IPS-18c (cell line): ENCODE data around the gene PCNX2.
"Not testable (repeated sequence)": the region's sequence is repeated elsewhere in the genome, so short reads cannot be mapped to it uniquely, and the experiment has no call there.

ENCODE experiments used
- H3K4me3 ChIP-seq: 2 replicates; pipeline ENCODE4 v1.7.0; 2013; ENCODE audit warnings: low read depth, mild to moderate bottlenecking, low read length, moderate library complexity; ENCODE audit not compliant: insufficient read depth
- H3K9me3 ChIP-seq: one replicate; pipeline ENCODE4 v1.6.1; 2013; ENCODE audit warnings: mild to moderate bottlenecking, low read length, moderate library complexity; ENCODE audit not compliant: control insufficient read depth, insufficient read depth

Gene PCNX2

GRCh38 chr1:233082778-233083550, 212.6 kb downstream of the PCNX2 start:
- H3K4me3 ChIP-seq = no peak overlapping the region
- H3K9me3 ChIP-seq = no peaks in the 10 kb centered on the region

- no peak overlapping the region for H3K4me3 ChIP-seq
- no peaks in the 10 kb centered on the region for H3K9me3 ChIP-seq
Observed at GRCh38 chr1:233081735-233082134, 213.8 kb downstream of the PCNX2 start.

GRCh38 chr1:233080827-233081226, 214.7 kb downstream of the PCNX2 start:
- not testable (repeated sequence) for H3K9me3 ChIP-seq, H3K4me3 ChIP-seq

- H3K9me3 ChIP-seq = no peaks in the 10 kb centered on the region
- H3K4me3 ChIP-seq = no peak overlapping the region
Observed at GRCh38 chr1:233080286-233080685, 215.2 kb downstream of the PCNX2 start.

GRCh38 chr1:233079574-233079973, 216.0 kb downstream of the PCNX2 start:
- H3K9me3 ChIP-seq = no peaks in the 10 kb centered on the region
- no peak overlapping the region for H3K4me3 ChIP-seq

GRCh38 chr1:233078396-233078795, 217.1 kb downstream of the PCNX2 start:
- Histone ChIP-seq H3K4me3 (no peak overlapping the region), H3K9me3 (no peaks in the 10 kb centered on the region)

GRCh38 chr1:233075915-233076295, 219.6 kb downstream of the PCNX2 start:
- Histone ChIP-seq H3K9me3 (no peaks in the 10 kb centered on the region), H3K4me3 (no peak overlapping the region)

- no peaks in the 10 kb centered on the region for H3K9me3 ChIP-seq
Observed at GRCh38 chr1:233066087-233066486, 229.4 kb downstream of the PCNX2 start.

GRCh38 chr1:233065685-233066084, 229.8 kb downstream of the PCNX2 start:
- Histone ChIP-seq H3K9me3 (no peaks in the 10 kb centered on the region), H3K4me3 (no peak overlapping the region)

More at GRCh38 chr1:233066087-233066486, 229.4 kb downstream of the PCNX2 start:
- H3K4me3 ChIP-seq = no peak overlapping the region

GRCh38 chr1:233064988-233065387, 230.5 kb downstream of the PCNX2 start:
- Histone ChIP-seq H3K4me3 (no peak overlapping the region), H3K9me3 (no peaks in the 10 kb centered on the region)

GRCh38 chr1:233063462-233063861, 232.1 kb downstream of the PCNX2 start:
- Histone ChIP-seq H3K4me3 (no peak overlapping the region), H3K9me3 (no peaks in the 10 kb centered on the region)

- H3K4me3 ChIP-seq = no peak overlapping the region
- H3K9me3 ChIP-seq = no peaks in the 10 kb centered on the region
Observed at GRCh38 chr1:233061265-233061664, 234.3 kb downstream of the PCNX2 start.

- no peaks in the 10 kb centered on the region for H3K9me3 ChIP-seq
- H3K4me3 ChIP-seq = no peak overlapping the region
Observed at GRCh38 chr1:233060461-233060994, 235.0 kb downstream of the PCNX2 start.

- Histone ChIP-seq H3K9me3 (no peaks in the 10 kb centered on the region), H3K4me3 (no peak overlapping the region)
Observed at GRCh38 chr1:233057836-233058235, 237.7 kb downstream of the PCNX2 start.

- H3K4me3 ChIP-seq = no peak overlapping the region
- no peaks in the 10 kb centered on the region for H3K9me3 ChIP-seq
Observed at GRCh38 chr1:233055879-233056641, 239.5 kb downstream of the PCNX2 start.

- no peaks in the 10 kb centered on the region for H3K9me3 ChIP-seq
Observed at GRCh38 chr1:233045588-233045987, 249.9 kb downstream of the PCNX2 start.

GRCh38 chr1:233042834-233043233, 252.7 kb downstream of the PCNX2 start:
- no peak overlapping the region for H3K4me3 ChIP-seq
- no peaks in the 10 kb centered on the region for H3K9me3 ChIP-seq

More at GRCh38 chr1:233045588-233045987, 249.9 kb downstream of the PCNX2 start:
- no peak overlapping the region for H3K4me3 ChIP-seq

- H3K4me3 ChIP-seq = no peak overlapping the region
- no peaks in the 10 kb centered on the region for H3K9me3 ChIP-seq
Observed at GRCh38 chr1:233040494-233040893, 255.0 kb downstream of the PCNX2 start.
